Effector memory CD8-positive, alpha-beta T cell (primary cell): ENCODE data around the gene GPRIN3.
"Not testable (repeated sequence)": the region's sequence is repeated elsewhere in the genome, so short reads cannot be mapped to it uniquely, and the experiment has no call there.

Source experiments
- ATAC-seq: fragments of 150-1000 bp; cut with Tn5 transposase; replicated peaks from 2 replicates; pipeline ENCODE4 v1.10.0; 2021; ENCODE audit warnings: mild to moderate bottlenecking, moderate library complexity
- DNase-seq, 3 experiments: peaks; one replicate each; pipeline ENCODE4 v3.0.0; 2021
- H3K27ac Mint-ChIP-seq, 2 donors: one replicate each; pipeline ENCODE4 v1.8.0; 2022; ENCODE audit warnings: mild to moderate bottlenecking in 2 of 2, mixed read lengths in 2 of 2, moderate library complexity in 2 of 2
- H3K27me3 Mint-ChIP-seq, 2 donors: one replicate each; pipeline ENCODE4 v1.8.0; 2022; ENCODE audit warnings: mixed read lengths in 2 of 2
- H3K36me3 Mint-ChIP-seq: one replicate; pipeline ENCODE4 v1.8.0; 2022; ENCODE audit warnings: mild to moderate bottlenecking, moderate library complexity, mixed read lengths; ENCODE audit not compliant: insufficient read depth
- H3K4me1 Mint-ChIP-seq, 2 donors: one replicate each; pipeline ENCODE4 v1.8.0; 2022; ENCODE audit warnings: low read depth in 2 of 2, mixed read lengths in 2 of 2
- H3K4me3 Mint-ChIP-seq, 2 donors: one replicate each; pipeline ENCODE4 v1.8.0; 2022; ENCODE audit warnings: mild to moderate bottlenecking in 2 of 2, mixed read lengths in 2 of 2, moderate library complexity in 2 of 2
- H3K9me3 Mint-ChIP-seq, 2 donors: one replicate each; pipeline ENCODE4 v1.8.0; 2022; ENCODE audit warnings: mixed read lengths in 2 of 2

The GPRIN3 gene

GRCh38 chr4:89331686-89332544, 24.3 kb upstream of the GPRIN3 start:
- Mint-ChIP-seq H3K27ac (no peak overlapping the region), H3K4me3 (no peak overlapping the region), H3K27me3 (no peaks in the 10 kb centered on the region), H3K9me3 (no peaks in the 10 kb centered on the region), H3K36me3 (no peaks in the 10 kb centered on the region), H3K4me1 (no peaks in the 10 kb centered on the region)
- no peak for DNase-seq
- ATAC-seq, result no peak

DNA sequence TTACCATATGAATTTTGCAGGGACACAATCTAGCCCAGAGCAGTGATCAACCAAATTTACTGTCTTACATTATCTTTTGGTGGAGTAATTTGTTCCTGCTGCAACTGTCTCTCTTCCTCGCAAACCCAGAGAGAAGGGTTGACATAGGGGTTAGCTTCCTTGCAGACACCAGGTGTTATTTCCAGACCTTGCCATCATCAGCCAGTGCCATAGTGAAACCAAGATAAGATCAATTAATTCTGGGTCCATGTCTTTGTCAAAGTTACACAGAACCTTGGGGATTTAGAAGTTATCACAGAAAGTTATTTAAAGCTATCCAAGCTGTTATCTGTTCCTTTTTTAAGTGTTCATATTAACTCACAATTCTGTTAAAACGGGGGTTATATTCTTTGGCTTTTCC, 23.6 kb upstream of the GPRIN3 start:
- no peak overlapping the region for H3K4me3 Mint-ChIP-seq
- no peaks in the 10 kb centered on the region for H3K9me3 Mint-ChIP-seq
- DNase-seq, result no peak
- H3K27me3 Mint-ChIP-seq, result no peaks in the 10 kb centered on the region
- H3K27ac Mint-ChIP-seq, result no peak overlapping the region
- no peaks in the 10 kb centered on the region for H3K4me1 Mint-ChIP-seq
- H3K36me3 Mint-ChIP-seq, result no peaks in the 10 kb centered on the region
- ATAC-seq, result no peak

DNA sequence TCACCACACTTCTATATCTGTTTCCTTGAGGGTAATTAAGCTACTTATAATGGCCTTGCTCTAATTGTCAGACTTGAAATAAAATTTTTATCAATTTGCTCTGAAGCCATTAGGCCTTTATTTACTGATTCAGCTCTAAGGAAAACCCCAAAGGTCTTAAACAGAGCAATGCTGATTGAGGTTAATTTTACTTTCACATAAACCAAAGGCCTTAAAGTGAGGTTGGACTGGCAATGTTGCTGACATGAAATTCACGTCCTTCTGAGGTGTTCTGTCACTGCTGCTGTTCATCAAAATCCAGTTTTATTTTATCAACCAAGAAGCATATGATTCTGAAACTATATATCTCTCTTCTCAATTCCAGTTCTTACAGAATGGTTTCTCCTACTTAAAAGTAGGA, 21.7 kb upstream of the GPRIN3 start:
- Mint-ChIP-seq H3K27me3 (no peaks in the 10 kb centered on the region), H3K27ac (no peak overlapping the region), H3K4me1 (peaks cover 0 to 2% of the 10 kb centered on the region in 2 donors), H3K9me3 (no peaks in the 10 kb centered on the region), H3K4me3 (no peak overlapping the region), H3K36me3 (no peaks in the 10 kb centered on the region)
- ATAC-seq (no peak), DNase-seq (no peak)

DNA sequence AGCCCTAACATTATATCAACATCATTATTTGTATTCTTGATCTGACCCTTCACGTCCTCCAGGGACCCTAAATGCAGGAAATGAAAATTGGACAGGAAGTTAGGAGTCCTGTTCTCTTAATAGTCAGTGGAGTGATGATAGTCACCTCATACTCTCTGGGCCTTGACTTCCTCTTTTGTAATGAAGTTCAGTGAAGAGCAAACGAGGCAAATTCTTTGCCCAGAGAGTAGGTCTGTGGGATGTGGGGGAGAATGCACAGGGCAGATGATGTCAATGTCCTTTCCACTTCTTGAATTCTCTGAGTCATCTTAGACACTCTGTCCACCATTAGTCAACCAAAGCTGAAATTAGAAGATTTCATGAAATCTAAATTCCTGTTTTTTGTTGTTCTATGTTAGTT, 17.1 kb upstream of the GPRIN3 start:
- no peaks in the 10 kb centered on the region for H3K36me3 Mint-ChIP-seq

GRCh38 chr4:89322671-89323070, 15.1 kb upstream of the GPRIN3 start:
- no peak for DNase-seq
- H3K9me3 Mint-ChIP-seq, result no peaks in the 10 kb centered on the region
- H3K27me3 Mint-ChIP-seq, result no peaks in the 10 kb centered on the region
- H3K27ac Mint-ChIP-seq, result no peak overlapping the region
- H3K36me3 Mint-ChIP-seq, result no peaks in the 10 kb centered on the region
- peaks cover 11 to 12% of the 10 kb centered on the region in 2 donors for H3K4me1 Mint-ChIP-seq
- no peak for ATAC-seq
- H3K4me3 Mint-ChIP-seq, result no peak overlapping the region

More for the DNA sequence above, 17.1 kb upstream of the GPRIN3 start:
- H3K4me3 Mint-ChIP-seq, result no peak overlapping the region
- ATAC-seq, result peak; percentile 46
- no peaks in the 10 kb centered on the region for H3K27me3 Mint-ChIP-seq
- no peak for DNase-seq
- peaks cover 0 to 2% of the 10 kb centered on the region in 2 donors for H3K4me1 Mint-ChIP-seq
- no peak overlapping the region for H3K27ac Mint-ChIP-seq
- no peaks in the 10 kb centered on the region for H3K9me3 Mint-ChIP-seq

DNA sequence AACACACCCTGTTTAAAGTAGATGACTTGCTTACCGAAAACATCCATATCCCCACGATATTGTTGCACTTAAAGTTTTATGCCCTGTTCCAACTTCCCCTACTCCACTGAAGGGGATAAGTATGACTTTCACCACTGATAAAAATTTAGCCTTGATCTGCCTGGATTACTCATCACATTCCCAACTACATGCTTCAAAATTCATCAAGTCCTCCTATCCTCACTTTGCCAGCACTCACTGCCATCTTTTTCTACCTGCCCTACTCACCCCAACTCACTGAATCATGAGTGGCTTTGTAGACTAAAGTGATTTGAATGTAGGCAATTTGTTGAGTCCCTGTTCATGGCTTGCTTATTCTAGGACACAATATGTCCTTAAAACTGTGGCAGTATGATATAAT, 12.2 kb upstream of the GPRIN3 start:
- no peaks in the 10 kb centered on the region for H3K36me3 Mint-ChIP-seq
- peaks cover 24 to 29% of the 10 kb centered on the region in 2 donors for H3K4me1 Mint-ChIP-seq
- ATAC-seq (no peak), DNase-seq (no peak)
- H3K27me3 Mint-ChIP-seq, result no peaks in the 10 kb centered on the region
- H3K27ac Mint-ChIP-seq, result no peak overlapping the region
- no peak overlapping the region for H3K4me3 Mint-ChIP-seq
- no peaks in the 10 kb centered on the region for H3K9me3 Mint-ChIP-seq

GRCh38 chr4:89316931-89317366, 9.3 kb upstream of the GPRIN3 start:
- Mint-ChIP-seq H3K4me3 (peak overlapping the region; percentile 61 to 67), H3K9me3 (no peaks in the 10 kb centered on the region), H3K4me1 (peaks cover 24 to 29% of the 10 kb centered on the region in 2 donors), H3K27ac (peak overlapping the region; percentile 94 to 96), H3K27me3 (no peaks in the 10 kb centered on the region), H3K36me3 (no peaks in the 10 kb centered on the region)
- ATAC-seq, result peak; percentile 92
- peak in 2 of 3 experiments; percentile 25 to 34 for DNase-seq

GRCh38 chr4:89316211-89316610, 8.6 kb upstream of the GPRIN3 start:
- ATAC-seq (no peak), DNase-seq (no peak)
- H3K4me1 Mint-ChIP-seq, result peaks cover 24 to 29% of the 10 kb centered on the region in 2 donors
- no peaks in the 10 kb centered on the region for H3K36me3 Mint-ChIP-seq
- H3K4me3 Mint-ChIP-seq, result peak overlapping the region in 1 of 2 donors; percentile 61
- H3K27me3 Mint-ChIP-seq, result no peaks in the 10 kb centered on the region
- peak overlapping the region; percentile 94 to 96 for H3K27ac Mint-ChIP-seq
- H3K9me3 Mint-ChIP-seq, result no peaks in the 10 kb centered on the region

DNA sequence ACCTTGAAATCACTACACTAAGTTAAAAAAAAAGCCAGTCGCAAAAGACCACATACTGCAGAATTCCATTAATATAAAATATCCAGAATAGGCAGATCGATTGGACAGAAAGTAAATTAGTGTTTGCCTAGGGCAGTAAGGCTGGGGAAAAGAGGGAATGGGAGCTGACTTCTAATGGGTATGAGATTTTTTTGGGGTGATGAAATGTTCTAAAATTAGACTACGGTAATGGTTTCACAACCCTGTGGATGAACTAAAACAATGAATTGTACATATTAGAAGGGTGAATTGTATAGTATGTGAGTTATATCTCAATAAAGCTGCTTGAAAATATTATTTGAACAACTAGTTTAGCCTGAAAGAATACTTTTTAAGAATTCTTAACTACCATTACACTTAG, 6.7 kb upstream of the GPRIN3 start:
- ATAC-seq (no peak), DNase-seq (no peak)
- Mint-ChIP-seq H3K36me3 (no peaks in the 10 kb centered on the region), H3K27ac (no peak overlapping the region), H3K9me3 (no peaks in the 10 kb centered on the region), H3K4me3 (no peak overlapping the region), H3K4me1 (peaks cover 28 to 41% of the 10 kb centered on the region in 2 donors), H3K27me3 (no peaks in the 10 kb centered on the region)

DNA sequence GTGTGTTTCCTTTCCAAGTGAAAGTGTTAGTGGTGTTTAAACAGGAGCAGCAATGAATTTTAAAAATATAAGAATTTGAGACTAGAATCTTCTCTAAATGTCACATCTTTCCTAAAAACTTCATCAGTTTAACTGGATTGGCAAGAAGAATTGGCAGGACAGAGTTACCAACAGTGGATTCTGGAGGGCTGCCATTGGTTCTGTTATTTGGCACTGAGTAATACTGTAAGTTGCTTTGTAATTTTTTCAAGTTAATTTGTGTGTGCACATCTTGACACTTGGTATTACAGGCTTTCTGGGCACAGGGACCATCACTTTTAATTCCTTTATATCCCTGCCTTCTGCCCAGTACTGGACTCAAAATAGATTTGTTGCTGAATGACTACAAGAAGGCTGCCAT, 4.5 kb upstream of the GPRIN3 start:
- H3K36me3 Mint-ChIP-seq, result peaks cover 11% of the 10 kb centered on the region
- ATAC-seq, result no peak
- H3K4me3 Mint-ChIP-seq, result no peak overlapping the region
- H3K4me1 Mint-ChIP-seq, result peaks cover 23 to 26% of the 10 kb centered on the region in 2 donors
- DNase-seq, result no peak
- H3K27me3 Mint-ChIP-seq, result no peaks in the 10 kb centered on the region
- no peak overlapping the region for H3K27ac Mint-ChIP-seq
- no peaks in the 10 kb centered on the region for H3K9me3 Mint-ChIP-seq

- H3K27ac Mint-ChIP-seq, result peak overlapping the region in 1 of 2 donors; percentile 55
- H3K9me3 Mint-ChIP-seq, result no peaks in the 10 kb centered on the region
- H3K36me3 Mint-ChIP-seq, result peaks cover 16% of the 10 kb centered on the region
- no peak overlapping the region for H3K4me3 Mint-ChIP-seq
- peaks cover 21 to 22% of the 10 kb centered on the region in 2 donors for H3K4me1 Mint-ChIP-seq
- no peaks in the 10 kb centered on the region for H3K27me3 Mint-ChIP-seq
- ATAC-seq, result no peak
- no peak for DNase-seq
Observed at GRCh38 chr4:89311433-89311832, 3.8 kb upstream of the GPRIN3 start.

DNA sequence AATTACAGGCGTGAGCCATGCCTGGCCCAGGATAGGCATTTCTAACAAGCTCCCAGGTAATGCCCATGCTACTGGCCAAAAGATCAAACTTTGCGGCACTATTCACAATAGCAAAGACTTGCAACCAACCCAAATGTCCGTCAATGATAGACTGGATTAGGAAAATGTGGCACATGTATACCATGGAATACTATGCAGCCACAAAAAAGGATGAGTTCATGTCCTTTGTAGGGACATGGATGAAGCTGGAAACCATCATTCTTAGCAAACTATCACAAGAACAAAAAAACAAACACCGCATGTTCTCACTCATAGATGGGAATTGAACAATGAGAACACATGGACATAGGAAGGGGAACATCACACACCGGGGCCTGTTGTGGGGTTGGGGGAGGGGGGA, 1.6 kb upstream of the GPRIN3 start:
- H3K27me3 Mint-ChIP-seq, ATAC-seq, H3K27ac Mint-ChIP-seq, H3K9me3 Mint-ChIP-seq, DNase-seq: not testable (repeated sequence)
- H3K4me3 Mint-ChIP-seq, result peak overlapping the region; percentile 85 to 91
- H3K36me3 Mint-ChIP-seq, result peaks cover 25% of the 10 kb centered on the region
- peaks cover 25 to 35% of the 10 kb centered on the region in 2 donors for H3K4me1 Mint-ChIP-seq

DNA sequence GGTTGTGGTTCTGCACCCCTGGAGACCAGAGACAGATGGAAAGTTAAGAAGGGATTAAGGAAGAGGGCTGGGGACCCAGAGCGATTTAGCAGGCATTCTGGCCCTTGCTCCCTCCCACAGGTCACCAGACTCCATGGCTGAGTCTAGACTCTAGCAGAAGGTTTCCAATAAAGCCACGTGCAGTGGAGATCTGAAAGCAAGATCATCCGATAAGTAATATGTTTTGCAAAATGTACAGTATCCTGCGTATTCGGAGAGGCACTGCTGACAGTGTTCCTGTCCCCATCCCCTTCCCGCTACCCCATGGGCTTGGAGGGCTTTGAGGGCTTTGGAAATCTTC, 531 bp upstream of the GPRIN3 start:
- Mint-ChIP-seq H3K4me3 (peak overlapping the region; percentile 85 to 91), H3K4me1 (peaks cover 32 to 43% of the 10 kb centered on the region in 2 donors), H3K27me3 (no peaks in the 10 kb centered on the region), H3K27ac (peak overlapping the region; percentile 84 to 98), H3K36me3 (peaks cover 32% of the 10 kb centered on the region), H3K9me3 (no peaks in the 10 kb centered on the region)
- ATAC-seq, result peak; percentile 22
- no peak for DNase-seq

- Mint-ChIP-seq H3K27ac (peak overlapping the region; percentile 84 to 98), H3K4me3 (peak overlapping the region; percentile 85 to 91), H3K36me3 (peaks cover 36% of the 10 kb centered on the region), H3K9me3 (no peaks in the 10 kb centered on the region), H3K27me3 (no peaks in the 10 kb centered on the region), H3K4me1 (peaks cover 31 to 47% of the 10 kb centered on the region in 2 donors)
- DNase-seq (no peak), ATAC-seq (no peak)
Observed at GRCh38 chr4:89307178-89307445, 488 bp downstream of the GPRIN3 start.
